GM19395 (cell line): ENCODE results near the gene ACTR2.
A peak's percentile ranks its signal among the peaks of the same experiment; 100 is the strongest.

Source experiments
- ATAC-seq: cut with Tn5 transposase; IDR thresholded peaks from one replicate; pipeline ENCODE4 v1.9.1; 2021; ENCODE audit warnings: mild to moderate bottlenecking, moderate library complexity; ENCODE audit not compliant: unreplicated experiment

ACTR2 gene

GRCh38 chr2:65277791-65278483 is 50.3 kb downstream of the ACTR2 start:
- no peak for ATAC-seq

GRCh38 chr2:65278531-65278981 is 50.9 kb downstream of the ACTR2 start:
- ATAC-seq = no peak

- ATAC-seq = no peak
Observed at GRCh38 chr2:65279756-65280155, 52.1 kb downstream of the ACTR2 start.

- no peak for ATAC-seq
Observed at GRCh38 chr2:65281627-65282351, 54.2 kb downstream of the ACTR2 start.

GRCh38 chr2:65282477-65283053 is 54.9 kb downstream of the ACTR2 start:
- no peak for ATAC-seq

- ATAC-seq = no peak
Observed at GRCh38 chr2:65287364-65287763, 59.7 kb downstream of the ACTR2 start.

- no peak for ATAC-seq
Observed at GRCh38 chr2:65291216-65292105, 63.8 kb downstream of the ACTR2 start.

GRCh38 chr2:65292106-65292400 is 64.4 kb downstream of the ACTR2 start:
- no peak for ATAC-seq

GRCh38 chr2:65292461-65293011 is 64.9 kb downstream of the ACTR2 start:
- ATAC-seq = no peak

GRCh38 chr2:65293376-65293775 is 65.7 kb downstream of the ACTR2 start:
- no peak for ATAC-seq

- no peak for ATAC-seq
Observed at GRCh38 chr2:65294136-65294535, 66.5 kb downstream of the ACTR2 start.

GRCh38 chr2:65294701-65295100 is 67.1 kb downstream of the ACTR2 start:
- ATAC-seq = no peak

- no peak for ATAC-seq
Observed at GRCh38 chr2:65296971-65297370, 69.3 kb downstream of the ACTR2 start.

- no peak for ATAC-seq
Observed at GRCh38 chr2:65297544-65297943, 69.9 kb downstream of the ACTR2 start.

- ATAC-seq = no peak
Observed at GRCh38 chr2:65298089-65298488, 70.5 kb downstream of the ACTR2 start.

- no peak for ATAC-seq
Observed at GRCh38 chr2:65299246-65299645, 71.6 kb downstream of the ACTR2 start.

GRCh38 chr2:65300134-65300760 is 72.6 kb downstream of the ACTR2 start:
- ATAC-seq = no peak

- peak; percentile 91 for ATAC-seq
Observed at GRCh38 chr2:65300761-65301711, 73.4 kb downstream of the ACTR2 start.

- ATAC-seq = no peak
Observed at GRCh38 chr2:65305934-65306333, 78.3 kb downstream of the ACTR2 start.
